DLD1 (cell line): ENCODE results near the gene SRR.

Experiments used
- in situ Hi-C: cut with HindIII; loops from 2 replicates; pipeline ENCODE4 v1.10.0; 2017; ENCODE audit warnings: low sequenced_read_pairs

SRR gene

GRCh38 chr17:2338315-2338657 is 34.5 kb downstream of the SRR start:
- in situ Hi-C loops, result no loop called here

GRCh38 chr17:2343421-2343820 is 39.7 kb downstream of the SRR start:
- in situ Hi-C loops, result no loop called here

- in situ Hi-C loops, result no loop called here
Measured at GRCh38 chr17:2344528-2344927, 40.8 kb downstream of the SRR start.

- in situ Hi-C loops, result no loop called here
Measured at GRCh38 chr17:2346475-2346874, 42.7 kb downstream of the SRR start.

GRCh38 chr17:2347805-2348685 is 44.3 kb downstream of the SRR start:
- in situ Hi-C loops, result no loop called here

DNA sequence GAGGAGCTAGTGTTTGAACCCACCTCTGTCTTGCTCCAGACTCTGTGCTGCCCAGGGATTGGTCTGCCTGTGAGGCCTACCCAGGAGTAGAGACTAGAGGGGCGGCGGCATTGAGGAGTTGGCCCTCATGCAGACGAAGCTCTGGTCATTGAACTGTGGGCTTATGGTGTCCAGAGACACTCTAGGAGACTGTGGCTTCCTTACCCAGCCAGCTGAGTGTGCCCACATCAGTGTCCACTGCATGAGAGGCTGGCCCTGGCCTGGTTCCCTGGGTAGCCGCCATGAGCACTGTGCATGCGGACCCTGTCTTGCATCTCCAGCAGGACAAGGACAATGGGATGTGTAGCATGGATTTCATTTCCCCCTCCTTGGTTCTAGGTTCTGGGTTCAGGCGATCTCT is 47.5 kb downstream of the SRR start:
- in situ Hi-C loops, result no loop called here

DNA sequence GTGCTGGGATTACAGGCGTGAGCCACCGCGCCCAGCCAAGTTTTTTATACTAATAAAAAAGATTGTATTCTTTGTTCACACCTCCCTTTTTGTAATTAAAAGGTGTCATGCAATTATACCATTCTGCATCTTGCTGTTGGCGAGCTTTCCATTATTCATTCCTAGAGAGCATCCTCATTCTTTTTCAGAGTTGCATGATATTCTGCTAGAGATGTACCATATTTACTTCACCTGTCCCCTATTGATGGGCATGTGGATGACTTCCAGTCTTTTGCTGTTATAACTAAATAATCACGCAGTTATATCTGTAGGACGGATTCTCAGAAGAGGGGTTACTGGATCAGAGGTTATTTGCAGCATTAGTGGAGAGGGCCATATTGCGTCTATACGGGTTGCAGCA is 50.6 kb downstream of the SRR start:
- in situ Hi-C loops, result no loop called here

DNA sequence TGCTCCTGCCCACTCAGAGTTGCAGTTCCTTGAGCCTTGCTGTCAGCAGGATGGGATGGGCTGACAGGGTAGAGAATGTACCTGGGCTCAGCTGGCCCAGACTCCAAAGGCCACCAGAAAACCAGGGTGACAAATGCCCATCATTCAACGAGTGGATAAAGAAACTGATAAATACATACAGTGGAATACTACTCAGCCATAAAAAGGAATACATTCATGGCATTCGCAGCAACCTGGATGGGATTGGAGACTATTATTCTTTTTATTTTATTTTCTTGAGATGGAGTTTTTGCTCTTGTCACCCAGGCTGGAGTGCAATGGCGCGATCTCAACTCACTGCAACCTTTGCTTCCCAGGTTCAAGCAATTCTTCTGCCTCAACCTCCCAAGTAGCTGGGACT is 53.5 kb downstream of the SRR start:
- in situ Hi-C loops, result no loop called here

DNA sequence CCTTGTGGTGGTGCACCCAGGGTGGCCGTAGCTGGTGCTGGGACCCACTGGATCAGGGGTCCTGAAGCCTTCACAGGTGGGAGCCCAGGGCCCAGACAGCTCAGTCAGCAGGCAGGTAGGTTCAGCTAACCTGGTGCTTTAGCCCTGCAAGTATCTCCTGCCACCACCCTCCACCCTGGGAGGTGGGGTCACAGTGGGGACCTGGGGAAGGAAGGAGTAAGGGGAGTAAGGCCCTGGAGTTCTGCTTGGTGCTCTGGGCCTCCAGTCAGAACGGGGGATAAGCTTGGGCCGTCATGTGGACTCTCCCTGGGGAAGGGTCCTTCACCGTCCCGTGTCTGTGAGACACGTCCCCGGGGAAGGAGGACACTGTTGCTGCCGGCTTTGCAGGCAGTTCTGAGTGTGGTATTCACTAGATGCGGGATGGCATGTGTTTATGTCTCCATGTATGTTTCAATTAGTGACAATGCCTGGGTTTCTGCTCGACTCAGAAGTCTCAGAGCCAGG is 54.2 kb downstream of the SRR start:
- in situ Hi-C loops, result no loop called here

GRCh38 chr17:2361010-2361760 is 57.4 kb downstream of the SRR start:
- in situ Hi-C loops, result no loop called here

- in situ Hi-C loops, result no loop called here
Measured at GRCh38 chr17:2362016-2362415, 58.3 kb downstream of the SRR start.

DNA sequence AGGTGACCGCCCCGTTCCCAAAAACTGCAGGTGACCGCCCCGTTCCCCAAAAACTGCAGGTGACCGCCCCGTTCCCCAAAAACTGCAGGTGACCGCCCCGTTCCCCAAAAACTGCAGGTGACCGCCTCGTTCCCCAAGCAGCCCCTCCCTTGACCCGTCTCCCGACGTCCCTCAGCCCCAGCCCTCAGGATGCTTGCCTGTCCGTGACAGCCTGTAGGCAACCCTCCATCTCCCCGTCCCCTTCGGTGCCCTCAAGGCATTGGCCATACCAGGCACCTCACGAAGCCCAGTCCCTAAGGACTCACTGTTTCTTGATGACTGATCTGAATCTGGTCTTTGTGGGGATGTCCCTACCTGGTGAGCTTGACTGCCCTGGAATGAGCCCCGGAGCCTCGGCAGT is 58.7 kb downstream of the SRR start:
- in situ Hi-C loops, result no loop called here

GRCh38 chr17:2362881-2363280 is 59.1 kb downstream of the SRR start:
- in situ Hi-C loops, result no loop called here

DNA sequence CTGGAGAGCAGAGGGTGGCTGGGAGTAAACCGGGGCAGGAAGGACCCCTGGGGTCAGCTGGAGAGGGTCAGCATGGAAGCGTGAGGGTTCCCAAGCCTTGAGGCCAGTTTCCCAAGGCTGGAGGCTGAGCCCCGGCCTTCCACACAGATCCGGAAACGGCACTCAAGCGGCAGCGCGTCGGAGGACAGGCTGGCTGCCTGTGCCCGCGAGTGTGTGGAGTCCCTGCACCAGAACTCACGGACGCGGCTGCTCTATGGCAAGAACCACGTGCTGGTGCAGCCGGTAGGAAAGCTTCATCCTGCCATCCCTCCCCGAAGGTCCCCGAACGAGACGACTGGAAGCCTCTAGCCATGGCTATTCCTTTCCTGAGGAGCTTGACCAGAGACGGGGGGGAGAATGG is 59.6 kb downstream of the SRR start:
- in situ Hi-C loops, result no loop called here

- in situ Hi-C loops, result no loop called here
Measured at GRCh38 chr17:2363851-2364762, 60.4 kb downstream of the SRR start.

DNA sequence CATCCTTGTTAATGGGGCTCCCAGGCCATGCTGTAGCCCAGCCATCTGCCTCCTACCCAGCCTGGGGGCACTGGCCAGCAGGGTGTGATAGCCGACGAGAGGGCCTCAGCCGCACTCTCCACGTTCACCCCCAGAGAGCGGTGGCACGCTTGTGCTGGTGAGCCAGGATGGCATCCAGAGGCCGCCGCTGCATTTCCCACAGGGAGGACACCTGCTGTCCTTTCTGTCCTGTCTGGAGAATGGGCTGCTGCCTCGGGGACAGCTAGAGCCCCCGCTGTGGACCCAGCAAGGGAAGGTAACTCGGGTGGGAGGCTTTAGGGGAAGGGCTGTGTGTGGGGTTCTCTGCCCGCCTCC is 61.0 kb downstream of the SRR start:
- in situ Hi-C loops, result no loop called here

- in situ Hi-C loops, result no loop called here
Measured at GRCh38 chr17:2365132-2365531, 61.4 kb downstream of the SRR start.

DNA sequence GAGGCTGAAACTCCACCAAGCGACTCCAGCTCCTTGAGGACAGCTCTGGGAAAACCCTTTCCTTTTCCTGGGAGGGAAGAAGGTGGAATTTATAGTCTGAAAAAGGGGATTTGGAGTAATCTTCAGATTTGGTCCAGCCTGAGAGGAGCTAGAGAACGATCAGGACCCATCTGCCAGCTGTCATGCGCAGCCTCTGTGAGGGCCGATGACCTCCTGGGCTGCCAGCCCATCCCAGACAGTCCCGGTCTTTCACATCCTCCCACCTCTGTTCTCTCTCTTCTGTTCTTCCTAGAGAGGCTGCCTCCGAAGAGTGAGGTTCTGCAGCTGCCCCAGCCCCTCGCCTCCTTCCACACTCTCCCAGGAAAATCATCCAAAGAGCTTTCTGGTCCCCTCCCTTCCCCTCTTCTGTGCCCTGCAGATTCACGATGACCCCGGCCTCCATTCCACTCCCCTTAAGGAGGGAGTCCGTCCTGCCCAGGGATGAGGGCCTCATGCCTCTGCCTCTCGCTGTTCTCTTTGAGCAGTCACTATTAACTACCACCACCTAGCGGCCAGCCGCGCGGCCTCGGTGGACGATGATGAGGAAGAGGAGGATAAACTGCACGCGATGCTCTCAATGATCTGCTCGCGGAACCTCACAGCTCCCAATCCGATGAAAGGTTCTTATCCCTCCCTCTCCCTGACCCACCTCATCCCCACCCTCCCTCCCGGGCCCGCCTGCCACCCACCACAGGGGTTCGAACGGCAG is 63.2 kb downstream of the SRR start:
- in situ Hi-C loops, result no loop called here

DNA sequence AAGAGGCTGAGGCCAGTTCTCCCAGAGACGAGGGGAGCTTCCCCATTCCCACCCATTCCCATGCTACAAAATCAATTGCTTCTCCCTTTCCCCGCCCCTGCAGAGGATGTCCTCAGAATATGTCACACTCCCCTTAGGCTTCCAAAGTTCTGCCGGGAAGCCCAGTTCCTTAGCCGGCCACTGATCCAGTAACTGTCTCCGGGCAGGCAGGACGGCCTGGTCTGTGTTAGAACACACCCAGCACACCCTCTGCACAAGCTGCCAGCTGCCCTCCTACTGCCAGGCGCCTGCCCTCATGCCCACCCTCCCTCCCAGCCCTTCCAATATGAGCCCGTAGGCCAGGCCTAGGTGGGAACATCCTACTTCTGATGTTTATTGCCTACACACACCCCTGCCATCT is 64.6 kb downstream of the SRR start:
- in situ Hi-C loops, result no loop called here

DNA sequence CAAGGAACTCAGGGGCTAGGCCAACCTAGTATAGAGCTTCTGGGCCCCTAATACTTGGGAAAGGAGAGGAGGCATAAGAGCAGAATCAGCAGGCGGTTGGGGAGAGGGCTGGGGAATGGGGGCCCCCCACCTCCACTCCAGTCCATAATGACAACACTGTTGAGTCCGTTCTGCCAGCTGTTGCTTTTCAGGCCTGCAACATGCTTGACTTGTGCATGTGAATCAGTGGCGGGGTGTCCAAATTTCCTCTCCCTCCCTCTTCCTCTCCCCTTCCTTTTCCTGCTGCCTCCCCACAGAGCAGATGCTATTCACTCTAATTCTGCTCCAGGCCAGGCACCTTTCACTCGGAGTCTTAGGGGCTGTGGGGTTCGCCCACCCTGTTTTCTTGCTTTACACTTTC is 65.3 kb downstream of the SRR start:
- in situ Hi-C loops, result no loop called here
